Liver (tissue), 3 donors: ENCODE data around the gene STARD3.

Source experiments
- FOXA1 ChIP-seq: IDR thresholded peaks from 2 replicates; pipeline ENCODE4 v1.6.1; 2016; ENCODE audit warnings: antibody characterized with exemption
- FOXA2 ChIP-seq: IDR thresholded peaks from 2 replicates; pipeline ENCODE4 v1.6.1; 2016; ENCODE audit warnings: antibody characterized with exemption
- NR2F2 ChIP-seq: IDR thresholded peaks from 2 replicates; pipeline ENCODE4 v1.6.1; 2016; ENCODE audit warnings: antibody characterized with exemption
- YY1 ChIP-seq: IDR thresholded peaks from 2 replicates; pipeline ENCODE4 v1.6.1; 2016; ENCODE audit warnings: antibody characterized with exemption, mild to moderate bottlenecking
- TF ChIP-seq, protein P1 (sequence below): fragments of 150-350 bp; IDR thresholded peaks from 2 replicates; pipeline ENCODE4 v1.5.1; 2017; ENCODE audit warnings: improper control_type of control experiment, low read depth, low read length; ENCODE audit not compliant: missing input control
- TF ChIP-seq, protein P2 (sequence below): IDR thresholded peaks from 2 replicates; pipeline ENCODE4 v1.6.1; 2016; ENCODE audit warnings: antibody characterized with exemption
- donor health status: healthy.
- donor health status: healthy.

DNA sequence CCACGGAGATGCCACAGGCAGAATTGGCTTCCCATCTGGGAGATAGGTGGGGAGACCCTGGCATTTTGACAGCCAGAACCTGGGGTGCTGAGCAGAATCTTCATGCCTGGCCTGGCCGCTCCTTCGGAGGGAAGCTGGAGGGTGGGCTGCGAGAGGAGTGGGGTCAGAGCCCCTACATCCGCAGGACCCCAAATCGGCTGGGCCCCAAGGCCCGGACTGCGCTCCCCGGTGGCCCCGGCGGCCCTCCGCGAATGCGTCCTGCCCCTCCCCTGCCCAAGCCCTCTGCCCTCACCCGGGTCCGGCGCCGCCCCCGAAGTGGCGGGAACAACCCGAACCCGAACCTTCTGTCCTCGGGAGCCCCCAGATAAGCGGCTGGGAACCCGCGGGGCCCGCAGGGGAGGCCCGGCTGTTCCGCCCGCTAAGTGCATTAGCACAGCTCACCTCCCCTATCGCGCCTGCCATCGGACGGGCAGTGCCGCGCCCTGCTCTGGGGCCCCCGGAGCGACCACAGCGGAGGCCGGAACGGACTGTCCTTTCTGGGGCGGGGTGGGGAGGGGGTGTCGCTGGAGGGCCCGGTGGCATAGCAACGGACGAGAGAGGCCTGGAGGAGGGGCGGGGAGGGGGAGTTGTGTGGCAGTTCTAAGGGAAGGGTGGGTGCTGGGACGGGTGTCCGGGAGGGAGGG is 30.5 kb downstream of the STARD3 start:
- TF ChIP-seq, protein P1, sequence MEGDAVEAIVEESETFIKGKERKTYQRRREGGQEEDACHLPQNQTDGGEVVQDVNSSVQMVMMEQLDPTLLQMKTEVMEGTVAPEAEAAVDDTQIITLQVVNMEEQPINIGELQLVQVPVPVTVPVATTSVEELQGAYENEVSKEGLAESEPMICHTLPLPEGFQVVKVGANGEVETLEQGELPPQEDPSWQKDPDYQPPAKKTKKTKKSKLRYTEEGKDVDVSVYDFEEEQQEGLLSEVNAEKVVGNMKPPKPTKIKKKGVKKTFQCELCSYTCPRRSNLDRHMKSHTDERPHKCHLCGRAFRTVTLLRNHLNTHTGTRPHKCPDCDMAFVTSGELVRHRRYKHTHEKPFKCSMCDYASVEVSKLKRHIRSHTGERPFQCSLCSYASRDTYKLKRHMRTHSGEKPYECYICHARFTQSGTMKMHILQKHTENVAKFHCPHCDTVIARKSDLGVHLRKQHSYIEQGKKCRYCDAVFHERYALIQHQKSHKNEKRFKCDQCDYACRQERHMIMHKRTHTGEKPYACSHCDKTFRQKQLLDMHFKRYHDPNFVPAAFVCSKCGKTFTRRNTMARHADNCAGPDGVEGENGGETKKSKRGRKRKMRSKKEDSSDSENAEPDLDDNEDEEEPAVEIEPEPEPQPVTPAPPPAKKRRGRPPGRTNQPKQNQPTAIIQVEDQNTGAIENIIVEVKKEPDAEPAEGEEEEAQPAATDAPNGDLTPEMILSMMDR: no peak
- TF ChIP-seq NR2F2: no peak
- TF ChIP-seq FOXA1: no peak
- TF ChIP-seq, protein P2, sequence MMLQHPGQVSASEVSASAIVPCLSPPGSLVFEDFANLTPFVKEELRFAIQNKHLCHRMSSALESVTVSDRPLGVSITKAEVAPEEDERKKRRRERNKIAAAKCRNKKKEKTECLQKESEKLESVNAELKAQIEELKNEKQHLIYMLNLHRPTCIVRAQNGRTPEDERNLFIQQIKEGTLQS: no peak
- no peak for TF ChIP-seq FOXA2
- no peak for TF ChIP-seq YY1
